Body of pancreas (tissue), 4 donors: ENCODE measurements around the gene MRPS11.

ENCODE experiments used
- CTCF ChIP-seq, 7 experiments: fragments of 450-650 bp in 4 of 7; fragments of 200-600 bp in 3 of 7; sonication (generic) in 3 of 7; IDR thresholded peaks; one replicate each; pipeline ENCODE4 v1.5.1; 2016 to 2019; ENCODE audit warnings: antibody characterized with exemption in 7 of 7
- POLR2A ChIP-seq, 3 donors: fragments of 450-650 bp; IDR thresholded peaks; one replicate each; pipeline ENCODE4 v1.6.1; 2016; ENCODE audit warnings: antibody characterized with exemption in 3 of 3, mild to moderate bottlenecking in 2 of 3

GRCh38 chr15:88448991-88449461 is 18.5 kb upstream of the MRPS11 start:
- no peak for TF ChIP-seq CTCF (IDR thresholded peaks at IDR 0.05)
- no peak for TF ChIP-seq POLR2A (IDR thresholded peaks at IDR 0.05)
